HepG2 (cell line): ENCODE data around the gene MAML1. TPM values are rescaled to one million over a fixed set of nuclear protein-coding genes. Genes with fewer than 3 reads are reported as not detected.

Experiments used
- ESRRA ChIP-seq: sonication (generic); formaldehyde crosslinking; IDR thresholded peaks from 2 replicates; pipeline ENCODE4 v1.5.1; 2020; ENCODE audit warnings: mild to moderate bottlenecking, low read depth, missing genetic modification reagents
- FOXK1 ChIP-seq: sonication (generic); formaldehyde crosslinking; IDR thresholded peaks from 2 replicates; pipeline ENCODE4 v1.4.0; 2020; ENCODE audit warnings: low read depth, missing genetic modification reagents, borderline replicate concordance
- MYNN ChIP-seq: sonication (generic); formaldehyde crosslinking; IDR thresholded peaks from 2 replicates; pipeline ENCODE4 v1.4.0; 2020; ENCODE audit warnings: mild to moderate bottlenecking, low read depth, missing genetic modification reagents
- PITX1 ChIP-seq: sonication (generic); formaldehyde crosslinking; IDR thresholded peaks from 2 replicates; pipeline ENCODE4 v1.5.1; 2020; ENCODE audit warnings: mild to moderate bottlenecking, missing genetic modification reagents
- SALL1 ChIP-seq: sonication (generic); formaldehyde crosslinking; IDR thresholded peaks from 2 replicates; pipeline ENCODE4 v1.8.0; 2022; ENCODE audit warnings: mild to moderate bottlenecking, missing genetic modification reagents
- STAG1 ChIP-seq: sonication (generic); formaldehyde crosslinking; IDR thresholded peaks from 2 replicates; pipeline ENCODE4 v1.4.0; 2020; ENCODE audit warnings: missing genetic modification reagents
- SYNCRIP ChIP-seq: fragments of 200-400 bp; formaldehyde crosslinking; IDR thresholded peaks from 2 replicates; pipeline ENCODE4 v1.6.1; 2018; ENCODE audit warnings: mild to moderate bottlenecking, low read depth, low read length; ENCODE audit not compliant: insufficient read depth
- TOE1 ChIP-seq: sonication (generic); formaldehyde crosslinking; IDR thresholded peaks from 2 replicates; pipeline ENCODE4 v1.4.0; 2020; ENCODE audit warnings: mild to moderate bottlenecking, missing genetic modification reagents
- ZBTB3 ChIP-seq: sonication (generic); formaldehyde crosslinking; IDR thresholded peaks from 2 replicates; pipeline ENCODE4 v1.4.0; 2020; ENCODE audit warnings: low read depth, mild to moderate bottlenecking, moderate library complexity, missing genetic modification reagents, borderline replicate concordance
- ZBTB7B ChIP-seq: sonication (generic); formaldehyde crosslinking; IDR thresholded peaks from 2 replicates; pipeline ENCODE4 v1.4.0; 2020; ENCODE audit warnings: missing genetic modification reagents
- ZNF101 ChIP-seq: sonication (generic); formaldehyde crosslinking; IDR thresholded peaks from 2 replicates; pipeline ENCODE4 v1.4.0; 2020; ENCODE audit warnings: mild to moderate bottlenecking, low read depth, missing genetic modification reagents, borderline replicate concordance
- ZNF12 ChIP-seq: sonication (generic); formaldehyde crosslinking; IDR thresholded peaks from 2 replicates; pipeline ENCODE4 v1.5.0; 2020; ENCODE audit warnings: missing genetic modification reagents
- ZNF143 ChIP-seq: sonication (generic); formaldehyde crosslinking; IDR thresholded peaks from 2 replicates; pipeline ENCODE4 v1.4.0; 2020; ENCODE audit warnings: missing genetic modification reagents
- ZNF235 ChIP-seq: sonication (generic); formaldehyde crosslinking; IDR thresholded peaks from 2 replicates; pipeline ENCODE4 v1.8.1; 2023; ENCODE audit warnings: mild to moderate bottlenecking, missing genetic modification reagents, borderline replicate concordance
- ZNF24 ChIP-seq: fragments of 450-650 bp; IDR thresholded peaks from 2 replicates; pipeline ENCODE4 v1.6.1; 2017; ENCODE audit warnings: antibody characterized with exemption, mild to moderate bottlenecking
- ZNF256 ChIP-seq: sonication (generic); formaldehyde crosslinking; conservative IDR thresholded peaks from 2 replicates; pipeline ENCODE4 v1.4.0; 2020; ENCODE audit warnings: missing genetic modification reagents
- ZNF749 ChIP-seq: sonication (generic); formaldehyde crosslinking; IDR thresholded peaks from 2 replicates; pipeline ENCODE4 v1.8.0; 2022; ENCODE audit warnings: mild to moderate bottlenecking, missing genetic modification reagents, moderate library complexity, borderline replicate concordance
- polyA plus RNA-seq, 8 experiments: library from polyadenylated mRNA; depleted of rRNA in 3 of 8; stranded (reverse) in 7 of 8; unstranded in 1 of 8; fragments of >200 nt; fragmentation: Illumina TruSeq in 4 of 8; extraction: Trizol in 4 of 8; gene quantifications; 2 replicates each; pipeline versions ENCODE4 v1.2.1 to v1.2.3, GENCODE V29; 2011 to 2016; ENCODE audit warnings: low read depth in 4 of 8, missing spikeins in 1 of 8, mixed read lengths in 1 of 8; ENCODE audit not compliant: insufficient read depth in 1 of 8
- total RNA-seq, 5 experiments: library from RNA; depleted of rRNA; stranded (reverse); fragments of >200 nt; fragmentation: Illumina TruSeq; extraction: Trizol; gene quantifications; 2 replicates each; pipeline ENCODE4 v1.2.3, GENCODE V29; 2016; ENCODE audit warnings: low read depth in 1 of 5
- TF ChIP-seq, protein P1 (sequence below): sonication (generic); formaldehyde crosslinking; IDR thresholded peaks from 2 replicates; pipeline ENCODE4 v1.4.0; 2020; ENCODE audit warnings: missing genetic modification reagents, mild to moderate bottlenecking, borderline replicate concordance
- TF ChIP-seq, protein P2 (sequence below): sonication (generic); formaldehyde crosslinking; IDR thresholded peaks from 2 replicates; pipeline ENCODE4 v1.9.0; 2021; ENCODE audit warnings: missing genetic modification reagents, borderline replicate concordance
- TF ChIP-seq, protein P3 (sequence below): sonication (generic); formaldehyde crosslinking; IDR thresholded peaks from 2 replicates; pipeline ENCODE4 v1.9.0; 2021; ENCODE audit warnings: missing genetic modification reagents, mild to moderate bottlenecking, borderline replicate concordance
- TF ChIP-seq, protein P4 (sequence below): sonication (generic); formaldehyde crosslinking; IDR thresholded peaks from 2 replicates; pipeline ENCODE4 v1.5.1; 2020; ENCODE audit warnings: missing genetic modification reagents, mild to moderate bottlenecking, borderline replicate concordance

MAML1 gene
- total and polyA plus RNA-seq, 2 of the 13 experiments (the other 11 are each of a cell fraction or from before 2014, with no cell fraction given) = 10.0 to 10.8 TPM

DNA sequence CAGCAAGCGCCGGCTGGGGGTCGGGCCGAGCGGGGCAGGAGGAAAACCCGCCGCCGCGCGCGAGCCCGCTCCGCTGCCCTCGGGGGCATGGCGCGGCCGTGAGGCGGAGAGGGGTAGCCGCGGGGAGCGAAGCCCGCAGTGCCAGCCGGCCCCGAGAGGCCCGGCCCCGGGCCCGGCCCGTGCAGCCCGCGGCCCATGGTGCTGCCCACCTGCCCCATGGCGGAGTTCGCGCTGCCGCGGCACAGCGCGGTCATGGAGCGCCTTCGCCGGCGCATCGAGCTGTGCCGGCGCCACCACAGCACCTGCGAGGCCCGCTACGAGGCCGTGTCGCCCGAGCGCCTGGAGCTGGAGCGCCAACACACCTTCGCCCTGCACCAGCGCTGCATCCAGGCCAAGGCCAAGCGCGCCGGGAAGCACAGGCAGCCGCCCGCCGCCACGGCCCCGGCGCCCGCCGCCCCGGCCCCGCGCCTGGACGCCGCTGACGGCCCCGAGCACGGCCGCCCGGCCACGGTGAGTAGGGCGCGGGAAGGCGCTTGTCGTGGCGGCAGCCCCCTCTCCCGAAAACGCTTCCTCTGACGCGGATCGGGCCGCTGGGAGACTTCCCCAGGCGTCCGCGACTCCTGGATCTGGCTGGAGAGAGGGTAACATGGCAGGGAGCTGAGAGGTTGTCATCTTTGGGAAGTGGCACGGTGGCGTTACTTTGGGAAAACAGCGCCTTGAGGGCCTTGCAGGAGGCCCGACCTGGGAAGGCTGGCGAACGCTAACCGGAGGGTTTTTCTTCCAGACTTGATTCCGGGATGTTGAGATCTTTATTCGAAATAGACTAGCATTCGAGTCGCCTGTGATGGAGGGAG, 523 bp downstream of the MAML1 start (continued):
- TF ChIP-seq ZNF749 (CRISPR knock-in tag) = no peak
- TF ChIP-seq ESRRA = no peak
- TF ChIP-seq ZNF235 (CRISPR knock-in tag) = no peak
- no peak for TF ChIP-seq ZNF143 (CRISPR knock-in tag)
- TF ChIP-seq MYNN (CRISPR knock-in tag) = no peak
- TF ChIP-seq TOE1 (CRISPR knock-in tag) = no peak
- no peak for TF ChIP-seq FOXK1 (CRISPR knock-in tag)
- TF ChIP-seq ZNF24 = no peak
- TF ChIP-seq ZBTB3 (CRISPR knock-in tag) = no peak
- no peak for TF ChIP-seq STAG1
- TF ChIP-seq SALL1 = peak; percentile 24; the same call in 1 of the 2 replicates
- TF ChIP-seq, protein P1, sequence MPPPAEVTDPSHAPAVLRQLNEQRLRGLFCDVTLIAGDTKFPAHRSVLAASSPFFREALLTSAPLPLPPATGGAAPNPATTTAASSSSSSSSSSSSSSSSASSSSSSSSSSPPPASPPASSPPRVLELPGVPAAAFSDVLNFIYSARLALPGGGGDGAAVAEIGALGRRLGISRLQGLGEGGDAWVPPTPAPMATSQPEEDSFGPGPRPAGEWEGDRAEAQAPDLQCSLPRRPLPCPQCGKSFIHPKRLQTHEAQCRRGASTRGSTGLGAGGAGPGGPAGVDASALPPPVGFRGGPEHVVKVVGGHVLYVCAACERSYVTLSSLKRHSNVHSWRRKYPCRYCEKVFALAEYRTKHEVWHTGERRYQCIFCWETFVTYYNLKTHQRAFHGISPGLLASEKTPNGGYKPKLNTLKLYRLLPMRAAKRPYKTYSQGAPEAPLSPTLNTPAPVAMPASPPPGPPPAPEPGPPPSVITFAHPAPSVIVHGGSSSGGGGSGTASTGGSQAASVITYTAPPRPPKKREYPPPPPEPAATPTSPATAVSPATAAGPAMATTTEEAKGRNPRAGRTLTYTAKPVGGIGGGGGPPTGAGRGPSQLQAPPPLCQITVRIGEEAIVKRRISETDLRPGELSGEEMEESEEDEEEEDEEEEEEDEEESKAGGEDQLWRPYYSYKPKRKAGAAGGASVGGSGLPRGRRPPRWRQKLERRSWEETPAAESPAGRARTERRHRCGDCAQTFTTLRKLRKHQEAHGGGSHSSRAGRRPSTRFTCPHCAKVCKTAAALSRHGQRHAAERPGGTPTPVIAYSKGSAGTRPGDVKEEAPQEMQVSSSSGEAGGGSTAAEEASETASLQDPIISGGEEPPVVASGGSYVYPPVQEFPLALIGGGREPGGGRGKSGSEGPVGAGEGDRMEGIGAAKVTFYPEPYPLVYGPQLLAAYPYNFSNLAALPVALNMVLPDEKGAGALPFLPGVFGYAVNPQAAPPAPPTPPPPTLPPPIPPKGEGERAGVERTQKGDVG (CRISPR knock-in tag) = no peak
- TF ChIP-seq, protein P2, sequence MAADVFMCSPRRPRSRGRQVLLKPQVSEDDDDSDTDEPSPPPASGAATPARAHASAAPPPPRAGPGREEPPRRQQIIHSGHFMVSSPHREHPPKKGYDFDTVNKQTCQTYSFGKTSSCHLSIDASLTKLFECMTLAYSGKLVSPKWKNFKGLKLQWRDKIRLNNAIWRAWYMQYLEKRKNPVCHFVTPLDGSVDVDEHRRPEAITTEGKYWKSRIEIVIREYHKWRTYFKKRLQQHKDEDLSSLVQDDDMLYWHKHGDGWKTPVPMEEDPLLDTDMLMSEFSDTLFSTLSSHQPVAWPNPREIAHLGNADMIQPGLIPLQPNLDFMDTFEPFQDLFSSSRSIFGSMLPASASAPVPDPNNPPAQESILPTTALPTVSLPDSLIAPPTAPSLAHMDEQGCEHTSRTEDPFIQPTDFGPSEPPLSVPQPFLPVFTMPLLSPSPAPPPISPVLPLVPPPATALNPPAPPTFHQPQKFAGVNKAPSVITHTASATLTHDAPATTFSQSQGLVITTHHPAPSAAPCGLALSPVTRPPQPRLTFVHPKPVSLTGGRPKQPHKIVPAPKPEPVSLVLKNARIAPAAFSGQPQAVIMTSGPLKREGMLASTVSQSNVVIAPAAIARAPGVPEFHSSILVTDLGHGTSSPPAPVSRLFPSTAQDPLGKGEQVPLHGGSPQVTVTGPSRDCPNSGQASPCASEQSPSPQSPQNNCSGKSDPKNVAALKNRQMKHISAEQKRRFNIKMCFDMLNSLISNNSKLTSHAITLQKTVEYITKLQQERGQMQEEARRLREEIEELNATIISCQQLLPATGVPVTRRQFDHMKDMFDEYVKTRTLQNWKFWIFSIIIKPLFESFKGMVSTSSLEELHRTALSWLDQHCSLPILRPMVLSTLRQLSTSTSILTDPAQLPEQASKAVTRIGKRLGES = no peak
- no peak for TF ChIP-seq ZNF12 (CRISPR knock-in tag)
- no peak for TF ChIP-seq ZNF101
- TF ChIP-seq ZNF256 (CRISPR knock-in tag) = no peak
- TF ChIP-seq PITX1 (CRISPR knock-in tag) = no peak
- TF ChIP-seq, protein P3, sequence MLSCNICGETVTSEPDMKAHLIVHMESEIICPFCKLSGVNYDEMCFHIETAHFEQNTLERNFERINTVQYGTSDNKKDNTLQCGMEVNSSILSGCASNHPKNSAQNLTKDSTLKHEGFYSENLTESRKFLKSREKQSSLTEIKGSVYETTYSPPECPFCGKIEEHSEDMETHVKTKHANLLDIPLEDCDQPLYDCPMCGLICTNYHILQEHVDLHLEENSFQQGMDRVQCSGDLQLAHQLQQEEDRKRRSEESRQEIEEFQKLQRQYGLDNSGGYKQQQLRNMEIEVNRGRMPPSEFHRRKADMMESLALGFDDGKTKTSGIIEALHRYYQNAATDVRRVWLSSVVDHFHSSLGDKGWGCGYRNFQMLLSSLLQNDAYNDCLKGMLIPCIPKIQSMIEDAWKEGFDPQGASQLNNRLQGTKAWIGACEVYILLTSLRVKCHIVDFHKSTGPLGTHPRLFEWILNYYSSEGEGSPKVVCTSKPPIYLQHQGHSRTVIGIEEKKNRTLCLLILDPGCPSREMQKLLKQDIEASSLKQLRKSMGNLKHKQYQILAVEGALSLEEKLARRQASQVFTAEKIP (CRISPR knock-in tag) = no peak
- no peak for TF ChIP-seq SYNCRIP
- TF ChIP-seq, protein P4, sequence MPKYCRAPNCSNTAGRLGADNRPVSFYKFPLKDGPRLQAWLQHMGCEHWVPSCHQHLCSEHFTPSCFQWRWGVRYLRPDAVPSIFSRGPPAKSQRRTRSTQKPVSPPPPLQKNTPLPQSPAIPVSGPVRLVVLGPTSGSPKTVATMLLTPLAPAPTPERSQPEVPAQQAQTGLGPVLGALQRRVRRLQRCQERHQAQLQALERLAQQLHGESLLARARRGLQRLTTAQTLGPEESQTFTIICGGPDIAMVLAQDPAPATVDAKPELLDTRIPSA (CRISPR knock-in tag) = no peak
- no peak for TF ChIP-seq ZBTB7B (CRISPR knock-in tag)
